Left ventricle myocardium inferior (tissue), 1 donor: ENCODE data around the gene PIGV. TPM values are rescaled to one million over a fixed set of nuclear protein-coding genes. Genes with fewer than 3 reads are reported as not detected.

Source experiments
- DNase-seq: peaks from one replicate; pipeline ENCODE4 v3.0.0-alpha.2; 2020
- H3K27ac ChIP-seq: fragments of 200-600 bp; replicated peaks from 2 replicates; pipeline ENCODE4 v1.8.0; 2021
- H3K27me3 ChIP-seq: fragments of 200-600 bp; 2 replicates; pipeline ENCODE4 v1.8.0; 2021; ENCODE audit warnings: low read depth
- H3K36me3 ChIP-seq: fragments of 200-600 bp; 2 replicates; pipeline ENCODE4 v1.8.0; 2021
- H3K4me1 ChIP-seq: fragments of 200-600 bp; 2 replicates; pipeline ENCODE4 v1.8.0; 2021
- H3K4me3 ChIP-seq: fragments of 200-600 bp; 2 replicates; pipeline ENCODE4 v1.8.0; 2021; ENCODE audit warnings: mild to moderate bottlenecking, moderate library complexity
- H3K9me3 ChIP-seq: fragments of 200-600 bp; replicated peaks from 2 replicates; pipeline ENCODE4 v1.8.0; 2021
- CTCF ChIP-seq: fragments of 200-600 bp; IDR thresholded peaks from 2 replicates; pipeline ENCODE4 v1.8.0; 2021; ENCODE audit warnings: antibody characterized with exemption, mild to moderate bottlenecking, borderline replicate concordance
- intact Hi-C: fragments of 100-400 bp; cut with micrococcal nuclease; formaldehyde crosslinking; loops from one replicate; pipeline ENCODE4 v1.11.0; 2022
- total RNA-seq: library from RNA; stranded (reverse); fragmentation: NEBNext Ultra II Directional; extraction: Animal tissue kit (Norgen Biotek cat#: 25700); gene quantifications from one replicate; pipeline ENCODE4 v1.2.1, GENCODE V29; 2021
- donor health status: DM: no; HTN: yes; CAD: no; lungs with severe emphysema.

Gene PIGV
- total RNA-seq, 1 donor from 2014 or later: 5.6 TPM

- TF ChIP-seq CTCF: no peak
- Histone ChIP-seq H3K4me3 (no peak overlapping the region), H3K4me1 (peaks cover 75% of the 10 kb centered on the region), H3K27ac (peak overlapping the region; percentile 18), H3K9me3 (no peaks in the 10 kb centered on the region), H3K27me3 (no peaks in the 10 kb centered on the region), H3K36me3 (peaks cover 53% of the 10 kb centered on the region)
- intact Hi-C loops: no loop called here
- DNase-seq: no peak
Observed at GRCh38 chr1:26781206-26781825, 6.4 kb upstream of the PIGV start.

GRCh38 chr1:26782521-26783212 lies 5.1 kb upstream of the PIGV start:
- Histone ChIP-seq H3K4me1 (peaks cover 80% of the 10 kb centered on the region), H3K36me3 (peaks cover 39% of the 10 kb centered on the region), H3K4me3 (no peak overlapping the region), H3K27me3 (no peaks in the 10 kb centered on the region), H3K9me3 (no peaks in the 10 kb centered on the region), H3K27ac (peak overlapping the region; percentile 97)
- no peak for DNase-seq
- no peak for TF ChIP-seq CTCF
- intact Hi-C loops: no loop called here

- no peaks in the 10 kb centered on the region for H3K9me3 ChIP-seq
- peak overlapping the region; percentile 97 for H3K27ac ChIP-seq
- H3K4me1 ChIP-seq: peaks cover 89% of the 10 kb centered on the region
- intact Hi-C loops: no loop called here
- no peak overlapping the region for H3K4me3 ChIP-seq
- H3K27me3 ChIP-seq: no peaks in the 10 kb centered on the region
- DNase-seq: no peak
- TF ChIP-seq CTCF: no peak
- peaks cover 29% of the 10 kb centered on the region for H3K36me3 ChIP-seq
Observed at GRCh38 chr1:26783646-26784022, 4.1 kb upstream of the PIGV start.

DNA sequence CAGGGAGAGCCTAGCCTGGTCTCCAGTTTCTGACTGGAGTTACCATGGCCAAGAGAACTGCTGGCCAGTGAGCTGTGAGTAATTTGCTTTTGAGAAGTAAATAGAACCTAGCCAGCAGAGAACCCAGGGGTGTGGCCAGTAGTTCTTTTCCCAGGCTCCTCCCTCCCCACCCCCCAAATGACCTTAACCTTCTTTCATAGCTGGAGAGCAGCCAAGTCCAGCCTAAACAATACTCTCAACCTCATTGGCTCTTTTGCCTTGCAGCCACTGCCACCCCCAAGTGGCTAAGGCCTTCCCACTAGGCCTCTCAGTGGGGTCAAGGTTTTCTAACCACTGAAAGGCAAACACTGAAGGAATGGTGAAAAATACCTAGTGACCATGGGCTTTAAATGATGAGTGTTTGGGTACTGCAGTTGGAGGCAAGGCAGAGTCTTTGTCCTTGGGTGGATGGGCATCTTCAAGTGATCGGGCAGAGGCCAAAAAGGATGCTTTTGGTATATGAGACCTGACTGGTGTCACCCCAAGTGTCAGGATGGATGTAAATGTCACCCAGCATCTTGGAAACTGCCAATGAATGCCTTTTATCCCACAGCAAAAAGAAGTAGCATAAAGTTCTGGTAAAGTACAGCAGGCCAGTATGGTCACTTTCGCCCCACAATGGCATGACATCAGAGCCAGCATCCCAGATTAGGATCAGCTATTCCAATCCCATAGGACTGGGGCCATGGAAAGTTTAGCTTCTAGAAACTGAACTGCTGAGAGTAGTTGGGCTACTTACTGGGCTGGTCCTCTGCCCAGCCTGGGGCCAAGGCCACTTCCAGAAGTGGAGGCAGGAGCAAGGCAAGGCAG lies 3.5 kb upstream of the PIGV start:
- Histone ChIP-seq H3K4me1 (peaks cover 93% of the 10 kb centered on the region), H3K9me3 (no peaks in the 10 kb centered on the region), H3K27ac (peak overlapping the region; percentile 97), H3K4me3 (no peak overlapping the region), H3K36me3 (peaks cover 23% of the 10 kb centered on the region), H3K27me3 (no peaks in the 10 kb centered on the region)
- DNase-seq: peak; percentile 53
- no peak for TF ChIP-seq CTCF
- intact Hi-C loops: no loop called here

DNA sequence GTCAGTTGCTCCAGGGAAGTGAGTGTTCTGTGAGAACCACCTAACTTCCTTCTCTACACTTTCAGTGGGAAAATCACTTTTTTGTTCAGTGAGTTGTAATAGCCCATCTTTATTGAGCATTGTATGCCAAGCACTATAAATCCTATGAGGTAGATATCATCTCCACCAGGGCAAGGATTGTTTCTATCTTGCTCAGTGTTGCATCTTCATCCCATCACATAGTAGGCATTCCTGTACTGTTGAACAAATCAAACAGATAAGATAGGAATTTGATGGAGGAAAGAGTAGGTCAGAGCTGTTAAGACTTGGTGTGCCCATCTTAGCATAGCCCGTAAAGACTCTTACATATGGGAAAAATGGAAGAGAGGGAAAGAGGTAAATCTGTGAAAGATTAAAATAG lies 2.9 kb upstream of the PIGV start:
- intact Hi-C loops: loop anchor here (5.0 kb wide), 1 partner anchor 88 kb away; the partner anchor contains the start of gene ARID1A
- Histone ChIP-seq H3K9me3 (no peaks in the 10 kb centered on the region), H3K27ac (peak overlapping the region; percentile 97), H3K4me3 (no peak overlapping the region), H3K4me1 (peaks cover 95% of the 10 kb centered on the region), H3K36me3 (peaks cover 17% of the 10 kb centered on the region), H3K27me3 (no peaks in the 10 kb centered on the region)
- no peak for DNase-seq
- no peak for TF ChIP-seq CTCF
